Measurements from ENCODE around the gene CCDC127. TPM values are rescaled to one million over a fixed set of nuclear protein-coding genes. Genes with fewer than 3 reads are reported as not detected.
"Not testable (repeated sequence)": the region's sequence is repeated elsewhere in the genome, so short reads cannot be mapped to it uniquely, and the experiment has no call there.

CCDC127 gene
- total RNA-seq, 1 donor from 2014 or later, result 10.1 TPM

DNA sequence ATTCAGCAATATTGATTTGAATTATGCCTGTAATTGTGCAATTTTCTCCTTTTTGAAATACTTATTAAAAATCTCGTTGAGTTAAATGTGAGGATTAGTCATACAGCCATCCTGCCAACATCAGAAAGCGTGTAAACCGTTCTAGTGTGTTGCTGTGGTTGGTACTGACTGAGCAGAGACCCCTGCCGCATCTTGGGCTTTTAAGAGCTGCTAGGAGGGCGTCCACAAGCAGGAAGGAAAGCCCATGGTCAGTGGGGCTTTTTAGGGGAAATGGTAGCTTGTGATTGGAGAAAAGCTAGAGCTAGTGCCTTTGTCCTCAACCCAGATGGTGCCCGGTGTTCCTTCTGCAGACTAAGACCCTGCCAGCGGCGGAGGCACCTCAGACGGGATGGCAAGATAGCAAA is 1.5 kb upstream of the CCDC127 start:
- Mint-ChIP-seq H3K27me3 (no peaks in the 10 kb centered on the region), H3K27ac (no peak overlapping the region), H3K36me3 (ENCODE audit: insufficient read depth) (peaks cover 5% of the 10 kb centered on the region), H3K4me3 (ENCODE audit: low read depth) (peak overlapping the region; percentile 94), H3K9me3 (ENCODE audit: low read depth) (no peaks in the 10 kb centered on the region), H3K4me1 (ENCODE audit: low read depth) (peaks cover 18% of the 10 kb centered on the region)
- no peak for DNase-seq (ENCODE audit: low spot score, unreplicated experiment)
- TF ChIP-seq CTCF (IDR thresholded peaks at IDR 0.05; ENCODE audit: unreplicated experiment), result no peak

GRCh38 chr5:218457-219291 is 721 bp upstream of the CCDC127 start:
- peak; percentile 33 for DNase-seq (ENCODE audit: low spot score, unreplicated experiment)
- no peak for TF ChIP-seq CTCF (IDR thresholded peaks at IDR 0.05; ENCODE audit: unreplicated experiment)
- no peaks in the 10 kb centered on the region for H3K9me3 Mint-ChIP-seq (ENCODE audit: low read depth)
- H3K36me3 Mint-ChIP-seq (ENCODE audit: insufficient read depth), result peaks cover 9% of the 10 kb centered on the region
- H3K27me3 Mint-ChIP-seq, result no peaks in the 10 kb centered on the region
- peak overlapping the region; percentile 91 for H3K27ac Mint-ChIP-seq
- H3K4me3 Mint-ChIP-seq (ENCODE audit: low read depth), result peak overlapping the region; percentile 94
- H3K4me1 Mint-ChIP-seq (ENCODE audit: low read depth), result peaks cover 18% of the 10 kb centered on the region

- not testable (repeated sequence) for H3K4me3 Mint-ChIP-seq (ENCODE audit: low read depth); H3K9me3 Mint-ChIP-seq (ENCODE audit: low read depth); H3K27ac Mint-ChIP-seq; H3K36me3 Mint-ChIP-seq (ENCODE audit: insufficient read depth); H3K27me3 Mint-ChIP-seq; DNase-seq (ENCODE audit: low spot score, unreplicated experiment)
- peaks cover 18% of the 10 kb centered on the region for H3K4me1 Mint-ChIP-seq (ENCODE audit: low read depth)
Observed at GRCh38 chr5:216076-216475, 1.9 kb downstream of the CCDC127 start.

- H3K36me3 Mint-ChIP-seq (ENCODE audit: insufficient read depth); H3K27ac Mint-ChIP-seq; DNase-seq (ENCODE audit: low spot score, unreplicated experiment); H3K27me3 Mint-ChIP-seq; H3K9me3 Mint-ChIP-seq (ENCODE audit: low read depth): not testable (repeated sequence)
- H3K4me3 Mint-ChIP-seq (ENCODE audit: low read depth), result peak overlapping the region; percentile 20
- H3K4me1 Mint-ChIP-seq (ENCODE audit: low read depth), result peaks cover 19% of the 10 kb centered on the region
Observed at GRCh38 chr5:215256-215655, 2.7 kb downstream of the CCDC127 start.

- no peaks in the 10 kb centered on the region for H3K9me3 Mint-ChIP-seq (ENCODE audit: low read depth)
- H3K4me3 Mint-ChIP-seq (ENCODE audit: low read depth), result no peak overlapping the region
- no peak for TF ChIP-seq CTCF (IDR thresholded peaks at IDR 0.05; ENCODE audit: unreplicated experiment)
- no peak overlapping the region for H3K27ac Mint-ChIP-seq
- DNase-seq (ENCODE audit: low spot score, unreplicated experiment), result no peak
- no peaks in the 10 kb centered on the region for H3K27me3 Mint-ChIP-seq
- H3K4me1 Mint-ChIP-seq (ENCODE audit: low read depth), result peaks cover 14% of the 10 kb centered on the region
- H3K36me3 Mint-ChIP-seq (ENCODE audit: insufficient read depth), result peaks cover 9% of the 10 kb centered on the region
Observed at GRCh38 chr5:213803-214395, 4.1 kb downstream of the CCDC127 start.

DNA sequence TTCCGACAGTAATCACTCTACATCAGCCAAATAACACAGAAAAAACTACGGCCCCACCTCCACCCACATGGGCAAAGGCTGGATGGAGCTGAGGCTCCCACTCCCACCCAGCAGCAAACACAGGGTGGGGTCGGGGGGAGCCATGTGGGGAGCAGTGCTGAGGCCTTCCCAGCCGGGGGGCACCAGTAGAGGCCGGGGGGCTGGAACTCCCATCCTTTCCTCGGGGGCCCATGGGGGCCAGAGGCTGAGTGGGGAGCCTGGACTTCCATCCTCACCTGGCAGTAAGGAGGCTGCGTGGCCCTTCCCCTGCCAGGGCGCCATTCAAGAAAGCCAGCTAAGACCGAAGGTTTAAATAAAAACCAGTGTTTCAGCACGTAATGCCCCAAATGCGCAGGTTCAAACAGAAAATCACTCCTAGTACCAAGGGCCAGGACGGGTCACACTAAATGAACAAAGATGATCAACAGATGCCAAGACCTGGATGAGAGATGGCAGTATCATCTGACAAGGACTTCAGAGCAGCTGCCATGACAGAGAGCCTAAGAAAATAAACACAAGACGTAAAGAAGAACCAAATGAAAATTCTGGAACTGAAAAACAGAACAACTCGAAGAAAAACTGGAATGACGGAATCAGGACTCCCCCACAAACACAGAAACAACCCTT is 9.4 kb downstream of the CCDC127 start:
- no peak overlapping the region for H3K27ac Mint-ChIP-seq
- DNase-seq (ENCODE audit: low spot score, unreplicated experiment), result no peak
- no peaks in the 10 kb centered on the region for H3K27me3 Mint-ChIP-seq
- H3K36me3 Mint-ChIP-seq (ENCODE audit: insufficient read depth), result peaks cover 5% of the 10 kb centered on the region
- TF ChIP-seq CTCF (IDR thresholded peaks at IDR 0.05; ENCODE audit: unreplicated experiment), result no peak
- H3K4me3 Mint-ChIP-seq (ENCODE audit: low read depth), result no peak overlapping the region
- no peaks in the 10 kb centered on the region for H3K9me3 Mint-ChIP-seq (ENCODE audit: low read depth)
- H3K4me1 Mint-ChIP-seq (ENCODE audit: low read depth), result peaks cover 10% of the 10 kb centered on the region
